Large intestine (tissue), 3 donors: ENCODE data around the gene LRRN3. TPM values are rescaled to one million over a fixed set of nuclear protein-coding genes. Genes with fewer than 3 reads are reported as not detected.

Experiments used
- DNase-seq, 2 donors: peaks; one replicate each; pipeline versions ENCODE4 v3.0.0 to v3.0.0-alpha.2; 2013
- H3K27ac ChIP-seq: one replicate; pipeline ENCODE4 v1.5.1; 2013; ENCODE audit warnings: low read length
- H3K27me3 ChIP-seq: 2 replicates; pipeline ENCODE4 v1.6.1; 2013; ENCODE audit warnings: low read length; ENCODE audit not compliant: control insufficient read depth, insufficient read depth
- H3K36me3 ChIP-seq: 2 replicates; pipeline ENCODE4 v1.6.1; 2013; ENCODE audit warnings: low read length; ENCODE audit not compliant: control insufficient read depth, insufficient read depth
- H3K4me1 ChIP-seq: one replicate; pipeline ENCODE4 v1.6.1; 2013; ENCODE audit warnings: low read length; ENCODE audit not compliant: control insufficient read depth, insufficient read depth
- H3K4me3 ChIP-seq: one replicate; pipeline ENCODE4 v1.5.1; 2013; ENCODE audit warnings: low read length
- H3K9me3 ChIP-seq: one replicate; pipeline ENCODE4 v1.6.1; 2013; ENCODE audit warnings: mild to moderate bottlenecking, low read depth, low read length, moderate library complexity; ENCODE audit not compliant: control insufficient read depth
- WGBS: methylation state at CpG from one replicate; pipeline ENCODE4 v1.1.5; 2013; ENCODE audit warnings: low lambda C conversion rate; ENCODE audit not compliant: insufficient coverage; 5-methylcytosine and 5-hydroxymethylcytosine counted together
- polyA plus RNA-seq: library from polyadenylated mRNA; unstranded; fragments of 120-200 nt; gene quantifications from one replicate; pipeline ENCODE4 v1.2.1, GENCODE V29; 2013

The LRRN3 gene
- polyA plus RNA-seq, 1 donor = 7.1 TPM

DNA sequence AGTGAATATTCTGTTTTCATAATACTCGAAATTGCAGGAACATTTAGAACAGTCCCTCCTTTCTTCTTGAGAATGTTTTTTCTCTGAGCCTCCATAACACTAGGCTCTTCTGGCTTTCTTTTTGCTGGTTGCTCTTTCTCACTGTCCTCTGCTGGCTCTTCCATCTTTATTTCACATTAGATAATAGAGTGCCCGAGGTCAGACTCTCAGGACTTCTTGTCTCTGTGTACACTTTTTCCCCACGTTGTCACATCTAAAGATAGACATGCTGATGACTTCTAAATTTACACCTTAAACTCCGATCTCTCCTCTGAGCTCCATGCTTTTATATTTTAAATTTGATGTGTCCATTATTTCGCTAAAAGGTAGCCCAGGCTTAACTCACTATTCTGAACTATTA lies 15.4 kb upstream of the LRRN3 start:
- no peaks in the 10 kb centered on the region for H3K36me3 ChIP-seq
- 88% methylated on average over 3 of the region's 5 CpGs for WGBS
- no peaks in the 10 kb centered on the region for H3K27me3 ChIP-seq
- H3K4me1 ChIP-seq = peaks cover 9% of the 10 kb centered on the region
- H3K27ac ChIP-seq = no peak overlapping the region
- DNase-seq = no peak
- no peaks in the 10 kb centered on the region for H3K9me3 ChIP-seq
- no peak overlapping the region for H3K4me3 ChIP-seq

DNA sequence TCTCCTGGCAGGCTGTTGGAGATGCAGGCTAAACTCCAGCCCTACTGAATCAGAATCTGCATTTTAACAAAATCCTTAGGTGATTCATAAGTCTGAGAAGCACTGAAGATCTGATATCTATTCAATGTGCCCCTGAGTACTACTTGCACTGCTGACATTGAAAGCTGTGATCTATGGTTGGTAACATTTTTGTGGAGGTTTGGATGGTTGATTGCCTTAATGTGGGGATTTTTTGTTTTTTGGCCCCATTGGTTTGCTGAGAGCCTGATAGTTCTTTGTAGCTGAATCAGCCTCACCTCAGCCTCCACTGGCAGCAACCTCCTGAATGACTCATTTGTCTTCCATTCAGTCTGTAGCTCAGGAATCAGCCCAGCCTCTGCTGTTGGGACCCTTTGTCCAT lies 14.7 kb upstream of the LRRN3 start:
- H3K4me1 ChIP-seq = peaks cover 9% of the 10 kb centered on the region
- H3K27ac ChIP-seq = no peak overlapping the region
- DNase-seq = no peak
- no peaks in the 10 kb centered on the region for H3K9me3 ChIP-seq
- H3K4me3 ChIP-seq = no peak overlapping the region
- no peaks in the 10 kb centered on the region for H3K27me3 ChIP-seq
- H3K36me3 ChIP-seq = no peaks in the 10 kb centered on the region

DNA sequence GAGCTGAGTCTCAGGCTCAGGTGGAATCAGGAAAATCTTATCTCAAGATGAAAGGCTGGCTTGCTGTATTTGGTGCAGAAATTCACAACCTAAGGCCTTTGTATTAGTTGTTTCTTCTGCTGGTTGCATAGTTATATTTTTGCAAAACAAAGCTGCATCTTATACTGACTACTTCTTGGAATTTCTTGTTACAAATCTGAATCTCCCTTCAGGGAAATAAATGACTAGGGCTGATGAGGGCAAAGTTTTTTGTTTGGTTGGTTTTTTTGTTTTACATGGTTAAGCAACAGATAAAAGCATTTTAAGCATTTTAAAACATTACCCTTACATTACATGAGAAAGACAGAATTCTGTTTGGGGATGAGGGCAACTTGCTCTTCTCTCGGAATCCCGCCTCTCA lies 13.9 kb upstream of the LRRN3 start:
- no peak overlapping the region for H3K27ac ChIP-seq
- no peaks in the 10 kb centered on the region for H3K36me3 ChIP-seq
- no CpG with 5 or more reads among the region's 2 CpGs for WGBS
- no peak overlapping the region for H3K4me3 ChIP-seq
- DNase-seq = no peak
- H3K27me3 ChIP-seq = no peaks in the 10 kb centered on the region
- H3K9me3 ChIP-seq = no peaks in the 10 kb centered on the region
- H3K4me1 ChIP-seq = peaks cover 9% of the 10 kb centered on the region

DNA sequence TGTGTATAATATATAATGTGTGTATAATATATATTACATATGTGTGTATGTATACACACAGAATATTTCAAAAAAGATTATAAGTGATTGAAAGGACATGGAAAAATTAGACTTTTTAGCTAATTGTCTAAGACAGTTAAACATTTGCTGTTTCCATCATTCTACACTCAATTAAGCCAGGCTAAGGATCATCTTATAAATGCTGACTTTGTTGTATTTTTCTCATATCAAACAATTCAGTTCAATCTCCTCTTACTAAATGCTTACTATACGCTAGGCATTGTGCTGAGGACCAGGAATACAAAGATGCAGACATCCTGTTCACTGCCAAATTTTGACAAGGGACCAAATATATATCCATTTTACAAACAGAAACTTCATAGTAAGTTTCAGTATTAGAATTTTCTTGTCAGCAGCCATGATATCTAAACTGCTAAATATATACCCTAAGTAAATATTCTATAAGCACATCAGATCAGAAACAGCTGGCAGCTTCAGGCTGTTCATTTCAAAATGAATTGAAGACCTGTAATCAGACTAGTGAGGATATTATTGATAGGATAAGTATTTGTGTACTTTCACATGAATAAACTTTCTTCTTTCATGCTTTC lies 10.3 kb upstream of the LRRN3 start:
- H3K9me3 ChIP-seq = no peaks in the 10 kb centered on the region
- H3K27me3 ChIP-seq = no peaks in the 10 kb centered on the region
- WGBS = no CpG with 5 or more reads among the region's 1 CpG
- H3K4me1 ChIP-seq = no peaks in the 10 kb centered on the region
- H3K36me3 ChIP-seq = no peaks in the 10 kb centered on the region
- DNase-seq = no peak
- H3K27ac ChIP-seq = no peak overlapping the region
- no peak overlapping the region for H3K4me3 ChIP-seq

DNA sequence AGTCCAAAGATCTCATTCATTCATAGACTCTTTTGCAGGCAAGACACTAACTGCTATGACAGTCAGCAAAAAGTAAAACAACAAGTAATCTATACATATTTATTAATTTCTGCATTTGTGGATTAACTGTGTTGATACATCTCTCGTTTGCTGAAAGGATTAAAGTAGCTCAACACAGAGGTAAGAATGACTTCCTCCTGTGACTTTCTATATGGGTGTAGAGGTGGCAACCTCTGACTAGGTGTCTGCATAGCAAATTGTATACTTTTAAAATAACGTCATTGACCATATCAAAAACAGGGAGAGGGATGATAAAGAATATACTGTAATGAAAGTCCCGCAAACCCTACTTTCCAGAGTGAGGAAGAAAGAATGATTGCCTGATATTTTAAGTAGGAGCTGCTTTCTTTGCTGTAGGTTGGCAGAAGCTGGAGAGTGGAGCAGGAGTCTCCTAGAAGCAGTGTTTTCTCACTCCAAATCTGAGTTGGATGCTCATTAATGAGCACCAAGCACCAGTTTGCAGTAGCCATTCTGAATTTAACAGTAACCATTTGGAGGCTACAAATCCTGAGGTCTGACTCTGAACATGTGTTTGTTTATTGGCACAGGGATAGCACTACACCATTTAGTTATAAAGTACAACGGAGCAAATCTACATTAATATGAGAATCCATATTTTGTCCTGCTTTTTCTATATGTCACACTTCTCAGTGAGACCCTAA lies 9.2 kb upstream of the LRRN3 start:
- WGBS = 50% methylated on average over 1 of the region's 4 CpGs
- DNase-seq = peak in 1 of 2 donors; percentile 31
- H3K9me3 ChIP-seq = no peaks in the 10 kb centered on the region
- H3K27me3 ChIP-seq = no peaks in the 10 kb centered on the region
- H3K27ac ChIP-seq = no peak overlapping the region
- H3K4me1 ChIP-seq = no peaks in the 10 kb centered on the region
- H3K36me3 ChIP-seq = no peaks in the 10 kb centered on the region
- no peak overlapping the region for H3K4me3 ChIP-seq

DNA sequence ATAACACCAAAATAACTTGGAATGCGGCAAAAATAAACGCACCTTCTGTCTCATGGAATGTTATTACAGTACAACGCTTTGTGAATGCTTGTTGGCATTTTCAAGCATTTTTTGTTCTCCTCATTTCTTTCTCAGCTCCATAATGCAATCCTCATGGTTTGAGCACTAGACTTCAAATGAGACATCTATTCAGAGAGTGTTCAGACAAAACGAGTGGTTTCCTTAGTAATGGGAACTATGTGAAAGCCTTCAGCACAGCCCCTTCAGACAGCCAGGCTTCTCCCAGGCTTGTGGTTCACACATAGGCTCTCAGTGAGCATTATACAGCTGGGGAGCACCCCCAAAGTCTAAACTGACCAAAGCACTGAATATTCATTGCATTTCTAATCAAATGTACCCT lies 8.6 kb upstream of the LRRN3 start:
- Histone ChIP-seq H3K4me3 (no peak overlapping the region), H3K27ac (no peak overlapping the region), H3K36me3 (no peaks in the 10 kb centered on the region), H3K27me3 (no peaks in the 10 kb centered on the region), H3K9me3 (no peaks in the 10 kb centered on the region), H3K4me1 (no peaks in the 10 kb centered on the region)
- no CpG with 5 or more reads among the region's 4 CpGs for WGBS
- no peak for DNase-seq

DNA sequence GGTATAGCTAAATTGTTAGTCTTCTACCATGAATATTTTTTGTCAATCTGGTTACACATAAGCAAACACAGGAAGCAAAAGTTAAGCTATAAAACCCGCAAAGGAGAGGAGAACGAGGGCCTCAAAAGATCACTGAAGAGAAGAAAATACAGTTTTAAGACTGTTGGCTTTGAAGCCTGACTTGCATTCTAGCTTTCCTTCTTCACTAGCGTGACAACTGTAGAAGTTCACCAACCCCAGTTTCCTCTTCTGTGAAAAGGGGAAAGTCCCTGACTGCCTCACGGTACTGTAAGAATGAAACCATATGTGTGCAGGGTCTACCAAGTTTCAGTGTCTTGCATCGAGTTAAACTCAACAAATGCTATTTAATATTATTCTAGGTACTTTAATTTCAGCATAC lies 7.5 kb upstream of the LRRN3 start:
- WGBS = no CpG with 5 or more reads among the region's 5 CpGs
- H3K27me3 ChIP-seq = no peaks in the 10 kb centered on the region
- no peak overlapping the region for H3K4me3 ChIP-seq
- H3K9me3 ChIP-seq = no peaks in the 10 kb centered on the region
- peak in 1 of 2 donors; percentile 23 for DNase-seq
- H3K27ac ChIP-seq = no peak overlapping the region
- H3K36me3 ChIP-seq = no peaks in the 10 kb centered on the region
- no peaks in the 10 kb centered on the region for H3K4me1 ChIP-seq

DNA sequence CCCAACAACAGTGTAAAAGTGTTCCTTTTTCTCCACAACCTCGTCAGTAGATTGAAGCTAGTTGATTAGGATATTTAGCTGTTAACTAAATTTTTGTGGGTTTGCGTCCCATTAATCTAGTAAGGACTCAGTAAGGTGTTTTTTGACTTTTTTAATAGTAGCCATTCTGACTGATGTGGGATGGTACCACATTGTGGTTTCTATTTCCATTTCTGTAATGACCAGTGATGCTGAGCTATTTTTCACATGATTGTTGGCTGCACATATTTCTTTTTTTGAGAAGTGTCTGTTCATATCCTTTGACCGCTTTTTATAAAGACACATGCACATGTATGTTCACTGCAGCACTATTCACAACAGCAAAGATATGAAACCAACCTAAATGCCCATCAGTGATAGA lies 5.6 kb upstream of the LRRN3 start:
- no peaks in the 10 kb centered on the region for H3K36me3 ChIP-seq
- H3K9me3 ChIP-seq = no peaks in the 10 kb centered on the region
- no peaks in the 10 kb centered on the region for H3K27me3 ChIP-seq
- no peak overlapping the region for H3K4me3 ChIP-seq
- no peak for DNase-seq
- WGBS = no CpG with 5 or more reads among the region's 3 CpGs
- no peaks in the 10 kb centered on the region for H3K4me1 ChIP-seq
- H3K27ac ChIP-seq = no peak overlapping the region

DNA sequence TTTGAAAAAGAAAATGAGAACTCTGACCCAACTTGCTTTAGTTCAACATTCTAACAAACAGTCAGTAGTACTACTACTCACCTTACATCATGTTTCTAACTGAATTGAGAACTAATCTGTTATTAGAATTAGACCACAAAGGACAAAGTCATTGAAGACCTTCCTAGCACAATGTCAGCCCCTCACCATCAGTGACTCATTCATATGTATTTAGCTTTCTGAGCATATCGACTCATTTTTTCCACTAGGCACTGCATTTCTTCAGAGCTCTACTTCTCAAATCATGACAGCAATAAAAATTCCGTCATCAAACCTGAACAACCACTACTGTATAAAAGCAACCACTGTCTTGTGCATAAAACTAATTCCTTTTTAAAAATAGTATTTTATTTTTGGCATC lies 4.4 kb upstream of the LRRN3 start:
- WGBS = 95% methylated on average over 2 of the region's 2 CpGs
- DNase-seq = no peak
- Histone ChIP-seq H3K27me3 (no peaks in the 10 kb centered on the region), H3K36me3 (no peaks in the 10 kb centered on the region), H3K4me3 (no peak overlapping the region), H3K9me3 (no peaks in the 10 kb centered on the region), H3K27ac (no peak overlapping the region), H3K4me1 (no peaks in the 10 kb centered on the region)

DNA sequence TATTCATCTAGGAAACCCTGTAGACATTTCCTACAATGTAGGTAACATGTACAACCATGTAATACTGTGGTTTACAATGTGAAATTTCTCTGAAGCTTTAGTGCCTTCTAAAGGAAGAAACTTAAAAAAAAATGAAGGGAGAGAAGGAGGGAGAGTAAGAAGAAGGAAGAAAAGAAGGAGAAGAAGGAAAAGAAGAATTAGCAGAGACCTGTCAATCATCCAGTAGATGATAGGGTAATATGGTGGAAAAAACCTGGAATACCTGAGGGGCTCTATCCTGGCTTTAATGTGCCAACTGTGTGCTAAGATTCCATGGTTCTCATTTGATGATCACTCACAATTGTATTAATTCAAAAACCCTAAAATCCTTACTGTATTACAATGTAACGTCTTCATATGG lies 2.6 kb upstream of the LRRN3 start:
- no peaks in the 10 kb centered on the region for H3K27me3 ChIP-seq
- no peak overlapping the region for H3K4me3 ChIP-seq
- WGBS = 100% methylated on average over 1 of the region's 1 CpG
- no peaks in the 10 kb centered on the region for H3K36me3 ChIP-seq
- H3K27ac ChIP-seq = no peak overlapping the region
- H3K4me1 ChIP-seq = no peaks in the 10 kb centered on the region
- no peak for DNase-seq
- H3K9me3 ChIP-seq = no peaks in the 10 kb centered on the region

DNA sequence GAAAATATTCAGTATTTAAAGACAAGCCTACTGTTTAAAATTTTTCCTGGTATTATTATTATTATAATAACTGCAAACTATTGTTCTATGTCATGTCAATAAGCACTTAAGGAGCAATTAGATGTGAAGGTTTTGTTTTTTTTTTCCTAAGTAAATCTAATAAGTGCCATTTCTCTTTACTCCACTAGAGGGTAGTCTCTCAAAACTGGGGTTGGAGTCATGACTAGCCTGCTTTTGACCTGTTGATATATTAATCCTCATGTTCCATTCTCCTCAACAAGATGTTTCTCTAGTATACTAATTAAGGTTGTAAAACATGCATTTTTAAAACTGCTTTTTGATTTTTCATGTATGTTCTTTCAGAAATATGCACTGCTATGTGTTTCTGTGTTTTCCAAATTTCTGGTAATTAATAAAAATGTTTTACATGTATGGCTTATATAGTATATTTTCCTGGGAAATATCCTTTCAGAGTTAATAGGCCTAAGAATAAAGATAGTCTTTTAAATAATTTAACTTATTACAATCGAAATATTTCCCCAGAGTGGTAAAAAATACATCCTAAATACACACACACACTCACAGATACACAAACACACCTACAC lies 1.0 kb upstream of the LRRN3 start:
- DNase-seq = peak; percentile 16 to 20
- Histone ChIP-seq H3K9me3 (no peaks in the 10 kb centered on the region), H3K27ac (no peak overlapping the region), H3K36me3 (no peaks in the 10 kb centered on the region), H3K27me3 (no peaks in the 10 kb centered on the region), H3K4me1 (no peaks in the 10 kb centered on the region), H3K4me3 (no peak overlapping the region)
- WGBS = 80% methylated on average over 1 of the region's 1 CpG
